K562 (cell line): ENCODE results near the gene NPAS3.

Source experiments
- CTCF ChIP-seq, 3 experiments: IDR thresholded peaks in 2 of 3; conservative IDR thresholded peaks in 1 of 3; 2 replicates each; pipeline ENCODE4 v1.5.1; 2011 to 2012; ENCODE audit warnings: low read length in 3 of 3, mild to moderate bottlenecking in 3 of 3, control low read depth in 2 of 3, improper control_type of control experiment in 1 of 3, inconsistent platforms in 1 of 3, low read depth in 1 of 3, mixed read lengths in 1 of 3, moderate library complexity in 1 of 3; ENCODE audit not compliant: insufficient read depth in 2 of 3
- PATZ1 ChIP-seq: fragments of 250-450 bp; sonication (Bioruptor Pico); IDR thresholded peaks from 2 replicates; pipeline ENCODE4 v1.5.0; 2020; ENCODE audit warnings: mild to moderate bottlenecking, borderline replicate concordance
- POLR2A ChIP-seq: fragments of 450-650 bp; conservative IDR thresholded peaks from 2 replicates; pipeline ENCODE4 v1.6.1; 2016
- POLR2AphosphoS5 ChIP-seq: IDR thresholded peaks from 2 replicates; pipeline ENCODE4 v1.6.1; 2011; ENCODE audit warnings: mild to moderate bottlenecking, low read depth, low read length, moderate library complexity; ENCODE audit not compliant: control insufficient read depth, insufficient read depth
- SNAPC5 ChIP-seq: fragments of 250-450 bp; sonication (Bioruptor Pico); IDR thresholded peaks from 2 replicates; pipeline ENCODE4 v1.8.0; 2021; ENCODE audit warnings: moderate library complexity, mild to moderate bottlenecking, inconsistent platforms
- UBTF ChIP-seq, 2 experiments: IDR thresholded peaks; 2 replicates each; pipeline ENCODE4 v1.6.1; 2012; ENCODE audit warnings: improper control_type of control experiment in 2 of 2, low read depth in 2 of 2, low read length in 2 of 2, borderline replicate concordance in 1 of 2
- ZBTB26 ChIP-seq: fragments of 450-650 bp; formaldehyde crosslinking; IDR thresholded peaks from 2 replicates; pipeline ENCODE4 v1.4.0; 2022; ENCODE audit warnings: missing genetic modification characterization
- ZBTB33 ChIP-seq: sonication (generic); formaldehyde crosslinking; IDR thresholded peaks from 2 replicates; pipeline ENCODE4 v1.8.1; 2023; ENCODE audit warnings: mild to moderate bottlenecking, missing genetic modification reagents
- ZNF431 ChIP-seq: sonication (generic); formaldehyde crosslinking; IDR thresholded peaks from 2 replicates; pipeline ENCODE4 v1.8.0; 2022; ENCODE audit warnings: mild to moderate bottlenecking, missing genetic modification reagents
- ZNF609 ChIP-seq: sonication (generic); formaldehyde crosslinking; IDR thresholded peaks from 2 replicates; pipeline ENCODE4 v1.8.1; 2023; ENCODE audit warnings: missing genetic modification reagents, mild to moderate bottlenecking, borderline replicate concordance

GRCh38 chr14:33131801-33132200 lies 193.1 kb downstream of the NPAS3 start:
- no peak for TF ChIP-seq PATZ1
- TF ChIP-seq ZNF431 (CRISPR knock-in tag), result no peak
- TF ChIP-seq POLR2AphosphoS5, result no peak
- no peak for TF ChIP-seq POLR2A
- TF ChIP-seq ZNF609 (CRISPR knock-in tag), result no peak
- no peak for TF ChIP-seq ZBTB26 (CRISPR knock-in tag)
- TF ChIP-seq SNAPC5 (CRISPR knock-in tag), result no peak
- no peak for TF ChIP-seq ZBTB33 (CRISPR knock-in tag)
- no peak for TF ChIP-seq UBTF (IDR thresholded peaks at IDR 0.05; ENCODE audit: borderline replicate concordance in 1 of 2, low read depth in 2 of 2, low read length in 2 of 2)
- TF ChIP-seq CTCF (IDR thresholded peaks at IDR 0.05 in 2 of 3, conservative IDR thresholded peaks at IDR 0.05 in 1 of 3; ENCODE audit: insufficient read depth in 2 of 3, low read depth in 1 of 3, low read length in 3 of 3), result no peak
